Neutrophil (primary cell): Measurements from ENCODE around the gene CHRM1.

Experiments
- H3K27ac ChIP-seq: fragments of 200-600 bp; sonication (generic); 2 replicates; pipeline ENCODE4 v1.5.1; 2016; ENCODE audit warnings: mild to moderate bottlenecking, moderate library complexity
- H3K27me3 ChIP-seq: fragments of 200-600 bp; sonication (generic); 2 replicates; pipeline ENCODE4 v1.6.0; 2016; ENCODE audit warnings: mild to moderate bottlenecking
- H3K36me3 ChIP-seq: fragments of 200-600 bp; sonication (generic); 2 replicates; pipeline ENCODE4 v1.5.1; 2017
- H3K4me1 ChIP-seq, 2 experiments: fragments of 200-600 bp in 1 of 2; sonication (generic) in 1 of 2; 1 replicate in 1 of 2; 2 replicates in 1 of 2; pipeline versions ENCODE4 v1.5.1 to v1.6.1; 2013 to 2016; ENCODE audit warnings: low read depth in 1 of 2, low read length in 1 of 2, mild to moderate bottlenecking in 1 of 2, moderate library complexity in 1 of 2; ENCODE audit not compliant: control insufficient read depth in 1 of 2, insufficient read depth in 1 of 2
- H3K4me3 ChIP-seq, 2 experiments: fragments of 200-600 bp in 1 of 2; sonication (generic) in 1 of 2; 1 replicate in 1 of 2; 2 replicates in 1 of 2; pipeline ENCODE4 v1.5.1; 2013 to 2016; ENCODE audit warnings: low read depth in 1 of 2, low read length in 1 of 2, mild to moderate bottlenecking in 1 of 2, moderate library complexity in 1 of 2
- H3K9me3 ChIP-seq: fragments of 200-600 bp; sonication (generic); 2 replicates; pipeline ENCODE4 v1.5.1; 2016
- CTCF ChIP-seq: fragments of 200-600 bp; sonication (generic); IDR thresholded peaks from 2 replicates; pipeline ENCODE4 v1.5.1; 2016; ENCODE audit warnings: antibody characterized with exemption

Gene CHRM1

GRCh38 chr11:62923601-62924411, 2.6 kb upstream of the CHRM1 start:
- peaks cover 0 to 11% of the 10 kb centered on the region in 2 experiments for H3K4me1 ChIP-seq
- H3K27ac ChIP-seq: no peak overlapping the region
- H3K4me3 ChIP-seq: no peak overlapping the region
- H3K36me3 ChIP-seq: no peaks in the 10 kb centered on the region
- H3K27me3 ChIP-seq: peaks cover 100% of the 10 kb centered on the region
- H3K9me3 ChIP-seq: no peaks in the 10 kb centered on the region
- TF ChIP-seq CTCF: no peak

GRCh38 chr11:62922653-62923431, 1.7 kb upstream of the CHRM1 start:
- Histone ChIP-seq H3K9me3 (no peaks in the 10 kb centered on the region), H3K27me3 (peaks cover 100% of the 10 kb centered on the region), H3K27ac (no peak overlapping the region), H3K36me3 (no peaks in the 10 kb centered on the region), H3K4me3 (no peak overlapping the region), H3K4me1 (peaks cover 0 to 11% of the 10 kb centered on the region in 2 experiments)
- TF ChIP-seq CTCF: no peak

GRCh38 chr11:62922189-62922589, 1.0 kb upstream of the CHRM1 start:
- Histone ChIP-seq H3K36me3 (no peaks in the 10 kb centered on the region), H3K4me3 (no peak overlapping the region), H3K27ac (no peak overlapping the region), H3K9me3 (no peaks in the 10 kb centered on the region), H3K27me3 (peaks cover 96% of the 10 kb centered on the region), H3K4me1 (peaks cover 0 to 11% of the 10 kb centered on the region in 2 experiments)
- TF ChIP-seq CTCF: no peak

GRCh38 chr11:62921573-62922188, 518 bp upstream of the CHRM1 start:
- no peak overlapping the region for H3K27ac ChIP-seq
- no peak overlapping the region for H3K4me3 ChIP-seq
- no peak for TF ChIP-seq CTCF
- H3K9me3 ChIP-seq: no peaks in the 10 kb centered on the region
- H3K4me1 ChIP-seq: peaks cover 0 to 11% of the 10 kb centered on the region in 2 experiments
- no peaks in the 10 kb centered on the region for H3K36me3 ChIP-seq
- H3K27me3 ChIP-seq: peaks cover 91% of the 10 kb centered on the region

GRCh38 chr11:62919898-62920640, 1.1 kb downstream of the CHRM1 start:
- no peak overlapping the region for H3K4me3 ChIP-seq
- no peaks in the 10 kb centered on the region for H3K36me3 ChIP-seq
- no peak for TF ChIP-seq CTCF
- H3K27me3 ChIP-seq: peaks cover 75% of the 10 kb centered on the region
- H3K9me3 ChIP-seq: no peaks in the 10 kb centered on the region
- H3K27ac ChIP-seq: no peak overlapping the region
- peaks cover 0 to 3% of the 10 kb centered on the region in 2 experiments for H3K4me1 ChIP-seq
